ENCODE results near the gene CACNA2D4.

Gene CACNA2D4

GRCh38 chr12:1890810-1891209, 27.6 kb downstream of the CACNA2D4 start:
- no peak for DNase-seq (ENCODE audit: low read depth in 1 of 2, low spot score in 1 of 2)
- no peak for TF ChIP-seq CTCF (IDR thresholded peaks at IDR 0.05; ENCODE audit: insufficient read depth, low read length)
- TF ChIP-seq POLR2AphosphoS5 (IDR thresholded peaks at IDR 0.05; ENCODE audit: low read depth), result no peak
- no peak for TF ChIP-seq REST (IDR thresholded peaks at IDR 0.05; ENCODE audit: insufficient replicate concordance, low read depth)
- TF ChIP-seq GABPA (IDR thresholded peaks at IDR 0.05; ENCODE audit: low read depth), result no peak
- TF ChIP-seq SPI1 (IDR thresholded peaks at IDR 0.05; ENCODE audit: borderline replicate concordance, low read depth), result no peak
- no peak overlapping the region for H3K4me3 ChIP-seq (replicated peaks; ENCODE audit: insufficient read depth, low read length)
- H3K27ac ChIP-seq (replicated peaks), result no peak overlapping the region
- no peaks in the 10 kb centered on the region for H3K27me3 ChIP-seq (ENCODE audit: insufficient read depth, poor library complexity, severe bottlenecking)

GRCh38 chr12:1890119-1890703, 28.2 kb downstream of the CACNA2D4 start:
- no peak for TF ChIP-seq POLR2AphosphoS5 (IDR thresholded peaks at IDR 0.05; ENCODE audit: low read depth)
- no peak for TF ChIP-seq REST (IDR thresholded peaks at IDR 0.05; ENCODE audit: insufficient replicate concordance, low read depth)
- no peak for TF ChIP-seq GABPA (IDR thresholded peaks at IDR 0.05; ENCODE audit: low read depth)
- no peak for TF ChIP-seq SPI1 (IDR thresholded peaks at IDR 0.05; ENCODE audit: borderline replicate concordance, low read depth)
- TF ChIP-seq CTCF (IDR thresholded peaks at IDR 0.05; ENCODE audit: insufficient read depth, low read length), result no peak
- Histone ChIP-seq H3K27ac (replicated peaks) (no peak overlapping the region), H3K4me3 (replicated peaks; ENCODE audit: insufficient read depth, low read length) (no peak overlapping the region), H3K27me3 (ENCODE audit: insufficient read depth, poor library complexity, severe bottlenecking) (no peaks in the 10 kb centered on the region)
- DNase-seq (ENCODE audit: low read depth in 1 of 2, low spot score in 1 of 2), result no peak

- H3K27ac ChIP-seq (replicated peaks), result no peak overlapping the region
- no peak overlapping the region for H3K4me3 ChIP-seq (replicated peaks; ENCODE audit: insufficient read depth, low read length)
- no peak for DNase-seq (ENCODE audit: low read depth in 1 of 2, low spot score in 1 of 2)
- no peaks in the 10 kb centered on the region for H3K27me3 ChIP-seq (ENCODE audit: insufficient read depth, poor library complexity, severe bottlenecking)
- TF ChIP-seq POLR2AphosphoS5 (IDR thresholded peaks at IDR 0.05; ENCODE audit: low read depth), result no peak
- no peak for TF ChIP-seq GABPA (IDR thresholded peaks at IDR 0.05; ENCODE audit: low read depth)
- TF ChIP-seq REST (IDR thresholded peaks at IDR 0.05; ENCODE audit: insufficient replicate concordance, low read depth), result no peak
- no peak for TF ChIP-seq CTCF (IDR thresholded peaks at IDR 0.05; ENCODE audit: insufficient read depth, low read length)
- no peak for TF ChIP-seq SPI1 (IDR thresholded peaks at IDR 0.05; ENCODE audit: borderline replicate concordance, low read depth)
Observed at GRCh38 chr12:1888923-1889322, 29.5 kb downstream of the CACNA2D4 start.
